Panc1 (cell line): ENCODE data around the gene SNX9. TPM values are rescaled to one million over a fixed set of nuclear protein-coding genes. Genes with fewer than 3 reads are reported as not detected.

Source experiments
- ATAC-seq: fragments of 200-7000 bp; cut with Tn5 transposase; 2 replicates; pipeline ENCODE4 v1.9.1; 2020; ENCODE audit warnings: mild to moderate bottlenecking, moderate library complexity
- BruUV-seq: library from RNA; stranded (reverse); fragments of 400-500 nt; replicated peaks from 2 replicates; lab custom pipeline; 2021; lab: Mats Ljungman, UMichigan
- CTCF ChIA-PET: fragments of 300-600 bp; sonication (Branson Sonifier 250); formaldehyde crosslinking; loops from one replicate; lab custom pipeline; 2022; ENCODE audit warnings: antibody characterized with exemption; lab: Charles Lee
- POLR2A ChIA-PET: fragments of 300-600 bp; sonication (Branson Sonifier 250); formaldehyde crosslinking; loops from one replicate; lab custom pipeline; 2022; ENCODE audit warnings: antibody characterized with exemption; lab: Charles Lee
- DNase-seq: peaks from one replicate; pipeline ENCODE4 v3.0.0-alpha.2; 2010; ENCODE audit warnings: low read depth, low spot score
- H3K27ac ChIP-seq: 2 replicates; pipeline ENCODE4 v1.5.1; 2011; ENCODE audit warnings: mild to moderate bottlenecking, low read length, inconsistent platforms
- H3K27me3 ChIP-seq: fragments of 200-500 bp; sonication (Bioruptor generic); 2 replicates; pipeline ENCODE4 v1.6.0; 2014; ENCODE audit warnings: low read length, inconsistent platforms; ENCODE audit not compliant: control insufficient read depth, insufficient read depth
- H3K36me3 ChIP-seq: fragments of 200-500 bp; sonication (Bioruptor generic); 2 replicates; pipeline ENCODE4 v1.5.1; 2014; ENCODE audit warnings: inconsistent platforms, mild to moderate bottlenecking, low read length, moderate library complexity; ENCODE audit not compliant: control insufficient read depth, insufficient read depth
- H3K4me1 ChIP-seq: 2 replicates; pipeline ENCODE4 v1.5.1; 2011; ENCODE audit warnings: inconsistent platforms, mild to moderate bottlenecking, low read length, moderate library complexity; ENCODE audit not compliant: control insufficient read depth, insufficient read depth
- H3K4me3 ChIP-seq, 2 experiments: 2 replicates each; pipeline ENCODE4 v1.5.1; 2011 to 2012; ENCODE audit warnings: low read depth in 2 of 2, low read length in 2 of 2, mild to moderate bottlenecking in 2 of 2, inconsistent platforms in 1 of 2, moderate library complexity in 1 of 2
- H3K9me3 ChIP-seq: fragments of 200-500 bp; sonication (Bioruptor generic); 2 replicates; pipeline ENCODE4 v1.5.1; 2014; ENCODE audit warnings: low read depth, mild to moderate bottlenecking, inconsistent platforms, low read length, moderate library complexity; ENCODE audit not compliant: control insufficient read depth, insufficient read depth
- CTCF ChIP-seq: fragments of 450-650 bp; IDR thresholded peaks from 2 replicates; pipeline ENCODE4 v1.5.1; 2017; ENCODE audit warnings: mild to moderate bottlenecking
- POLR2AphosphoS5 ChIP-seq: IDR thresholded peaks from 2 replicates; pipeline ENCODE4 v1.6.1; 2012; ENCODE audit warnings: mild to moderate bottlenecking, low read depth, low read length, moderate library complexity
- REST ChIP-seq, 2 experiments: IDR thresholded peaks; 2 replicates each; pipeline ENCODE4 v1.6.1; 2011 to 2012; ENCODE audit warnings: low read depth in 2 of 2, control low read depth in 1 of 2, low read length in 1 of 2, mild to moderate bottlenecking in 1 of 2, moderate library complexity in 1 of 2; ENCODE audit not compliant: insufficient read depth in 1 of 2
- SIN3A ChIP-seq: IDR thresholded peaks from 2 replicates; pipeline ENCODE4 v1.6.1; 2012; ENCODE audit warnings: low read depth, mild to moderate bottlenecking, low read length, moderate library complexity, borderline replicate concordance; ENCODE audit not compliant: insufficient read depth
- TCF7L2 ChIP-seq: IDR thresholded peaks from 2 replicates; pipeline ENCODE4 v1.6.1; 2011; ENCODE audit warnings: mild to moderate bottlenecking, low read depth, low read length, inconsistent platforms
- in situ Hi-C: cut with HindIII; loops from 2 replicates; pipeline ENCODE4 v1.10.0; 2016; ENCODE audit warnings: low sequenced_read_pairs, low pct_unique_long_range_greater_than_20kb
- intact Hi-C: fragments of 100-400 bp; cut with micrococcal nuclease; formaldehyde crosslinking; loops from one replicate; pipeline ENCODE4 v1.10.0; 2022; ENCODE audit not compliant: unreplicated experiment
- total RNA-seq: library from RNA; stranded (reverse); gene quantifications from one replicate; pipeline ENCODE4 v1.2.1, GENCODE V29; 2021; ENCODE audit not compliant: unreplicated experiment

The SNX9 gene
- total RNA-seq, 1 experiment from 2014 or later: 46.0 TPM

GRCh38 chr6:157974967-157975366, 151.9 kb downstream of the SNX9 start:
- ATAC-seq: no peak
- Histone ChIP-seq H3K36me3 (no peaks in the 10 kb centered on the region), H3K4me1 (peaks cover 7% of the 10 kb centered on the region), H3K4me3 (no peak overlapping the region), H3K27ac (peak overlapping the region; percentile 72; the same call in 1 of the 2 replicates), H3K27me3 (no peaks in the 10 kb centered on the region), H3K9me3 (no peaks in the 10 kb centered on the region)
- ChIA-PET POLR2A (no interaction called here), CTCF (no interaction called here)
- no TSS peak for BruUV-seq
- intact Hi-C loops (no loop called here), in situ Hi-C loops (loop anchor here (5.0 kb wide), 1 partner anchor 57 kb away; no protein-coding TSS in a partner anchor)
- no peak for DNase-seq
- TF ChIP-seq REST (IDR thresholded peaks at IDR 0.05; ENCODE audit: insufficient read depth in 1 of 2, low read depth in 2 of 2, low read length in 1 of 2) (no peak), SIN3A (no peak), CTCF (no peak), POLR2AphosphoS5 (no peak), TCF7L2 (no peak)

- DNase-seq (no peak), ATAC-seq (no peak)
- Histone ChIP-seq H3K27ac (no peak overlapping the region), H3K36me3 (no peaks in the 10 kb centered on the region), H3K27me3 (no peaks in the 10 kb centered on the region), H3K4me1 (peaks cover 9% of the 10 kb centered on the region), H3K9me3 (no peaks in the 10 kb centered on the region), H3K4me3 (no peak overlapping the region)
- intact Hi-C loops: no loop called here
- TF ChIP-seq REST (IDR thresholded peaks at IDR 0.05; ENCODE audit: insufficient read depth in 1 of 2, low read depth in 2 of 2, low read length in 1 of 2) (no peak), SIN3A (no peak), POLR2AphosphoS5 (no peak), CTCF (no peak), TCF7L2 (no peak)
- POLR2A ChIA-PET: no interaction called here
- CTCF ChIA-PET: interaction anchor here (0.6 kb wide), 1 partner anchor 585 kb away, joined by 3 read pairs; no protein-coding TSS in a partner anchor
- in situ Hi-C loops: no loop called here
- BruUV-seq: no TSS peak
Measured at GRCh38 chr6:157975456-157975855, 152.4 kb downstream of the SNX9 start.
